ENCODE data around the gene SLAIN2.

The SLAIN2 gene

DNA sequence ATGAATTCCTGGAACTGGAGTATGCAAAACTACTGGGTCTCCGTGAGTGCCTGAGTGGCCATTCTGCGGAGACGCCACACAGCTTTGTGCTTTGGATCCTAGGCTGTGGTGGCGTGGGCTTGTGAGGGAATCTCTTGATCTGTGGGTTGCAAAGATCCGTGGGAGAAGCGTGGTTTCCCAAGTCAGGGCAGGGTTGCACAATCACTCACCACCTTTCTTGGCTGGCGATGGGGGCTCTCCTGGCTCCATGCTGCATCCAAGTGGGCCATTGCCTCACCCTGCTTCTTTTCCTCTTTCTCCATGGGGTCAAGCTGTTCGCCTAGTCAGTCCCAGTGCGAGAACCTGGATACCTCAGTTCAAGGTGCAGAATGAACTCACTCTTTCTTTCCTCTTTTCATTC is 62.5 kb downstream of the SLAIN2 start:
- H3K9ac ChIP-seq = no peak overlapping the region
- TF ChIP-seq, protein P1, sequence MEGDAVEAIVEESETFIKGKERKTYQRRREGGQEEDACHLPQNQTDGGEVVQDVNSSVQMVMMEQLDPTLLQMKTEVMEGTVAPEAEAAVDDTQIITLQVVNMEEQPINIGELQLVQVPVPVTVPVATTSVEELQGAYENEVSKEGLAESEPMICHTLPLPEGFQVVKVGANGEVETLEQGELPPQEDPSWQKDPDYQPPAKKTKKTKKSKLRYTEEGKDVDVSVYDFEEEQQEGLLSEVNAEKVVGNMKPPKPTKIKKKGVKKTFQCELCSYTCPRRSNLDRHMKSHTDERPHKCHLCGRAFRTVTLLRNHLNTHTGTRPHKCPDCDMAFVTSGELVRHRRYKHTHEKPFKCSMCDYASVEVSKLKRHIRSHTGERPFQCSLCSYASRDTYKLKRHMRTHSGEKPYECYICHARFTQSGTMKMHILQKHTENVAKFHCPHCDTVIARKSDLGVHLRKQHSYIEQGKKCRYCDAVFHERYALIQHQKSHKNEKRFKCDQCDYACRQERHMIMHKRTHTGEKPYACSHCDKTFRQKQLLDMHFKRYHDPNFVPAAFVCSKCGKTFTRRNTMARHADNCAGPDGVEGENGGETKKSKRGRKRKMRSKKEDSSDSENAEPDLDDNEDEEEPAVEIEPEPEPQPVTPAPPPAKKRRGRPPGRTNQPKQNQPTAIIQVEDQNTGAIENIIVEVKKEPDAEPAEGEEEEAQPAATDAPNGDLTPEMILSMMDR (conservative IDR thresholded peaks at IDR 0.05; ENCODE audit: low read depth, low read length) = no peak

DNA sequence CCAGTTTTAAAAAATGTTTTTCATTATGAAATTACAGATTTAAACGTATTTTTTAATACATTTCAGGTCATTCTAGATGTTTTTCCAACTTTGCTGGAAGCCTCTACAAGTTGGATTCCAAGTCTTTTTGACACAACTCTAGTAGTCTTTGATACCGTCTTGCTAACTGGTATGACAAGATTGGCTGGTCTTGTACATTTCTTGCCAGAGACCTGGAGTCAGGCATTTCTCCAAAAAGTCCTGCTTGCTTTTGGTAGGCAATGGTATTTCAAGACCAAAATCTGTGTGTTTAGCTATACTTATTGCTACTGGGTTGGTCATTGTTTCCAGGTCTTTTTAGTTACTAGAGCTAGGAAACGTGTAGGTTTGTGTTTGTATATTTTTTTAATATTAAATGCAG is 64.6 kb downstream of the SLAIN2 start:
- TF ChIP-seq, protein P1 (conservative IDR thresholded peaks at IDR 0.05; ENCODE audit: low read depth, low read length) = no peak
- H4K20me1 ChIP-seq (ENCODE audit: insufficient read depth) = no peaks in the 10 kb centered on the region
- no peak overlapping the region for H3K9ac ChIP-seq
- H3K4me2 ChIP-seq = no peak overlapping the region
- no peaks in the 10 kb centered on the region for H3K4me1 ChIP-seq (ENCODE audit: low read depth, poor library complexity, severe bottlenecking)
- no peak overlapping the region for H3K4me3 ChIP-seq (IDR thresholded peaks at IDR 0.05; ENCODE audit: insufficient read depth, low read depth, low read length)
- H3K36me3 ChIP-seq (ENCODE audit: insufficient read depth) = no peaks in the 10 kb centered on the region
- no peaks in the 10 kb centered on the region for H3K27me3 ChIP-seq (ENCODE audit: insufficient read depth, low read depth)
- H3K79me2 ChIP-seq (ENCODE audit: insufficient read depth, low read depth) = no peaks in the 10 kb centered on the region
- H2AFZ ChIP-seq (ENCODE audit: low read depth) = no peak overlapping the region
- H3K27ac ChIP-seq = no peak overlapping the region

More for the DNA sequence above, 62.5 kb downstream of the SLAIN2 start:
- no peaks in the 10 kb centered on the region for H3K79me2 ChIP-seq (ENCODE audit: insufficient read depth, low read depth)
- no peaks in the 10 kb centered on the region for H3K4me1 ChIP-seq (ENCODE audit: low read depth, poor library complexity, severe bottlenecking)
- H2AFZ ChIP-seq (ENCODE audit: low read depth) = no peak overlapping the region
- H4K20me1 ChIP-seq (ENCODE audit: insufficient read depth) = no peaks in the 10 kb centered on the region
- no peaks in the 10 kb centered on the region for H3K36me3 ChIP-seq (ENCODE audit: insufficient read depth)
- no peak overlapping the region for H3K4me3 ChIP-seq (IDR thresholded peaks at IDR 0.05; ENCODE audit: insufficient read depth, low read depth, low read length)
- H3K4me2 ChIP-seq = no peak overlapping the region
- no peaks in the 10 kb centered on the region for H3K27me3 ChIP-seq (ENCODE audit: insufficient read depth, low read depth)
- no peak overlapping the region for H3K27ac ChIP-seq

DNA sequence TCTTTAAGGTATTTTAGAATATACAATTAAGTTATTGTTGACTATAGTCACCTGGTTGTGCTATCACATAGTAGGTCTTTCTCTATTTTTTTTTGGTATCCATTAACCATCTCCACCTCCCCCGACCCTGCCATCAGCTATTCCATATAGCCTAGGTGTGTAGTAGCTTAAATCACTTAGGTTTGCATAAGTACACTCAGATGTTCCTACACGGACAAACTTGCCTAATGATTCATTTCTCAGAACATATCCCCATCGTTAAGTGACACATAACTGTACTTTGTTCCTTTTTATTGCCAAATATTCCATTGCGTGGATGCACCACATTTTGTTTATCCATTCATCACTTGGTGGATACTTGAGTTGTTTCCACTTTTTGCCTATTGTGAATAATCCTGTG is 67.9 kb downstream of the SLAIN2 start:
- Histone ChIP-seq H3K27me3 (ENCODE audit: insufficient read depth, low read depth) (no peaks in the 10 kb centered on the region), H3K4me3 (IDR thresholded peaks at IDR 0.05; ENCODE audit: insufficient read depth, low read depth, low read length) (no peak overlapping the region), H4K20me1 (ENCODE audit: insufficient read depth) (no peaks in the 10 kb centered on the region), H3K27ac (no peak overlapping the region), H3K9ac (no peak overlapping the region), H3K4me1 (ENCODE audit: low read depth, poor library complexity, severe bottlenecking) (no peaks in the 10 kb centered on the region), H3K36me3 (ENCODE audit: insufficient read depth) (no peaks in the 10 kb centered on the region), H3K4me2 (no peak overlapping the region), H3K79me2 (ENCODE audit: insufficient read depth, low read depth) (no peaks in the 10 kb centered on the region), H2AFZ (ENCODE audit: low read depth) (no peak overlapping the region)
- TF ChIP-seq, protein P1 (conservative IDR thresholded peaks at IDR 0.05; ENCODE audit: low read depth, low read length) = no peak

DNA sequence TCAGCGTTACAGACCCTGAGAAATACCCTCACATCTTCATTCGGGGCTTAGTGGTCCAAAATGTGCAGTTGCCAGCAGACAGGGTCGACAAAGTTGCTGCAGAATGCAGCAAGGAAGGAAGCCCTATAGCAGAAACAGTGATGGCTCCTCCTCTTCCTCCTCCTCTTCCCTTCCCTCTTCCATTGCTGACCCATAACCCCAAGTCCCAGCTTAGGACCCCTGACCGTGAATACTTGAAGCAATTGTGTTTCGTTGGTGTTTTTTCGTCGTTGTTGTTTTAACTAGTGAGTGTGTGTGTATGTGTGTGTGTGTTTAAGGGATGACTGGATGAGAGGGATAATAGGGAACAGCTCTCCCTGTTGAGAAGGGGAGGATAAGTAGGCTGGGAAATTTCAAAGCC is 69.5 kb downstream of the SLAIN2 start:
- Histone ChIP-seq H3K27me3 (ENCODE audit: insufficient read depth, low read depth) (no peaks in the 10 kb centered on the region), H3K36me3 (ENCODE audit: insufficient read depth) (no peaks in the 10 kb centered on the region), H3K4me3 (IDR thresholded peaks at IDR 0.05; ENCODE audit: insufficient read depth, low read depth, low read length) (no peak overlapping the region), H3K4me2 (no peak overlapping the region), H3K27ac (no peak overlapping the region), H4K20me1 (ENCODE audit: insufficient read depth) (no peaks in the 10 kb centered on the region), H3K79me2 (ENCODE audit: insufficient read depth, low read depth) (no peaks in the 10 kb centered on the region), H3K9ac (no peak overlapping the region), H2AFZ (ENCODE audit: low read depth) (no peak overlapping the region), H3K4me1 (ENCODE audit: low read depth, poor library complexity, severe bottlenecking) (no peaks in the 10 kb centered on the region)
- TF ChIP-seq, protein P1 (conservative IDR thresholded peaks at IDR 0.05; ENCODE audit: low read depth, low read length) = no peak

Measured in KMS-11 (cell line).